Keratinocyte (primary cell): ENCODE results near the gene FAM120B. TPM values are rescaled to one million over a fixed set of nuclear protein-coding genes. Genes with fewer than 3 reads are reported as not detected.
A peak's percentile ranks its signal among the peaks of the same experiment; 100 is the strongest.

Experiments
- DNase-seq: peaks from one replicate; pipeline ENCODE4 v3.0.0-alpha.2; 2011; ENCODE audit warnings: low read depth, missing footprints, low spot score
- FAIRE-seq: peaks from 2 replicates; lab custom pipeline; 2011; peaks lifted over from hg19 to GRCh38; lab: Jason Lieb, UNC
- H2AFZ ChIP-seq: 2 replicates; pipeline ENCODE4 v1.6.0; 2012; ENCODE audit warnings: low read length, control low read depth, inconsistent platforms; ENCODE audit not compliant: control insufficient read depth
- H3K27ac ChIP-seq: 2 replicates; pipeline ENCODE4 v1.5.1; 2011; ENCODE audit warnings: low read length; ENCODE audit not compliant: control insufficient read depth, insufficient read depth
- H3K27me3 ChIP-seq: 3 replicates; pipeline ENCODE4 v1.6.0; 2011; ENCODE audit warnings: low read length; ENCODE audit not compliant: control insufficient read depth, insufficient read depth; ENCODE audit errors: extremely low read depth
- H3K36me3 ChIP-seq, 2 experiments: 2 replicates in 1 of 2; 3 replicates in 1 of 2; pipeline ENCODE4 v1.5.1; 2011; ENCODE audit warnings: low read length in 2 of 2, mild to moderate bottlenecking in 1 of 2; ENCODE audit not compliant: control insufficient read depth in 2 of 2, insufficient read depth in 2 of 2; ENCODE audit errors: extremely low read depth in 1 of 2
- H3K4me1 ChIP-seq: 3 replicates; pipeline ENCODE4 v1.5.1; 2011; ENCODE audit warnings: low read length; ENCODE audit not compliant: control insufficient read depth, insufficient read depth; ENCODE audit errors: extremely low read depth
- H3K4me2 ChIP-seq: 3 replicates; pipeline ENCODE4 v1.6.0; 2011; ENCODE audit warnings: low read depth, low read length; ENCODE audit not compliant: control insufficient read depth, insufficient read depth; ENCODE audit errors: extremely low read depth
- H3K4me3 ChIP-seq, 3 experiments: fragments of 200-600 bp in 1 of 3; sonication (generic) in 1 of 3; 2 replicates in 2 of 3; 3 replicates in 1 of 3; pipeline ENCODE4 v1.5.1; 2011 to 2016; ENCODE audit warnings: low read length in 3 of 3, mild to moderate bottlenecking in 3 of 3, control low read depth in 2 of 3, inconsistent platforms in 1 of 3, low read depth in 1 of 3, mixed read lengths in 1 of 3, mixed run types in 1 of 3, moderate library complexity in 1 of 3; ENCODE audit not compliant: control insufficient read depth in 2 of 3, insufficient read depth in 2 of 3; ENCODE audit errors: extremely low read depth in 1 of 3
- H3K79me2 ChIP-seq: 2 replicates; pipeline ENCODE4 v1.6.0; 2012; ENCODE audit warnings: low read length; ENCODE audit not compliant: control insufficient read depth, insufficient read depth
- H3K9ac ChIP-seq: 3 replicates; pipeline ENCODE4 v1.6.0; 2011; ENCODE audit warnings: low read length; ENCODE audit not compliant: control insufficient read depth, insufficient read depth; ENCODE audit errors: extremely low read depth
- H3K9me1 ChIP-seq: 3 replicates; pipeline ENCODE4 v1.6.0; 2011; ENCODE audit warnings: low read length; ENCODE audit not compliant: control insufficient read depth, insufficient read depth; ENCODE audit errors: extremely low read depth
- H3K9me3 ChIP-seq: 2 replicates; pipeline ENCODE4 v1.5.1; 2012; ENCODE audit warnings: low read depth, low read length; ENCODE audit not compliant: control insufficient read depth
- H4K20me1 ChIP-seq: 3 replicates; pipeline ENCODE4 v1.6.0; 2011; ENCODE audit warnings: low read length; ENCODE audit not compliant: control insufficient read depth, insufficient read depth; ENCODE audit errors: extremely low read depth
- EZH2 ChIP-seq: IDR thresholded peaks from one replicate; pipeline ENCODE4 v1.6.1; 2012; ENCODE audit warnings: inconsistent platforms, mild to moderate bottlenecking, low read length, moderate library complexity
- dilution Hi-C: fragments of 300-500 bp; cut with MboI; formaldehyde crosslinking; loops from one replicate; pipeline ENCODE4 v1.7.0; 2020; ENCODE audit warnings: low sequenced_read_pairs; ENCODE audit not compliant: extremely low pct_ligation_motif_present
- polyA plus RNA-seq, 5 experiments: library from polyadenylated mRNA; depleted of rRNA in 3 of 5; stranded (reverse) in 3 of 5; stranded (forward) in 1 of 5; unstranded in 1 of 5; fragments of >200 nt; gene quantifications; 1 replicate in 1 of 5; 2 replicates in 3 of 5; 3 replicates in 1 of 5; pipeline versions ENCODE4 v1.2.1 to v1.2.3, GENCODE V29; 2011 to 2012; ENCODE audit warnings: missing spikeins in 2 of 5, low read depth in 1 of 5, low replicate concordance in 1 of 5
- TF ChIP-seq, protein P1 (sequence below), 3 experiments: IDR thresholded peaks in 1 of 3; conservative IDR thresholded peaks in 1 of 3; optimal IDR thresholded peaks in 1 of 3; 2 replicates in 2 of 3; 3 replicates in 1 of 3; pipeline versions ENCODE3 to v1.5.1; 2011; ENCODE audit warnings: low read length in 3 of 3, mild to moderate bottlenecking in 3 of 3, moderate library complexity in 2 of 3, control low read depth in 1 of 3, inconsistent platforms in 1 of 3; ENCODE audit not compliant: insufficient read depth in 2 of 3; ENCODE audit errors: extremely low read depth in 1 of 3

FAM120B gene
- polyA plus RNA-seq, 1 donor (not counting 4 experiments of a cell fraction or from before 2014, with no cell fraction given), result 17.4 TPM

DNA sequence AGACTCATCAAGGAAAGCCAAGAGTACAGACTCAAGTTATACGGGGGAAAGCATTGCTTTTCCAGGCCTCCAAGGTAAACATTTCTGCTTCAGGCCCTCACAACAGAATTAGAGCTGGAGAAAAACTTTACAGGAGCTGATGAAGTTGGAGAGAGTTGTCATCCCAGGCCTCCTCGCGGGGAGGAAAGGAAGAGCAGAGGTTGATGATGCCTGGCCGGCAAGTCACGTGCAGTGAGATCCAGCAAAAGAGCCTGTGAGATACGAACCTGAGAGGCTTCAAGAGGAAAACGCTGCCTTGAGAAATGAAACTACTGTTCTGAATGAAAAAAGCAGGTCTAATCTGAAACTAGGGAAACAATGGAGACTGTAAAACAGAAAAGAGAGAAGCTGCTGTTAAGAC lies 122.9 kb downstream of the FAM120B start:
- Histone ChIP-seq H3K27me3 (no peaks in the 10 kb centered on the region), H3K79me2 (no peaks in the 10 kb centered on the region), H3K36me3 (no peaks in the 10 kb centered on the region), H4K20me1 (no peaks in the 10 kb centered on the region), H3K9ac (no peak overlapping the region), H3K9me3 (no peaks in the 10 kb centered on the region), H2AFZ (peak overlapping the region; percentile 69), H3K9me1 (no peaks in the 10 kb centered on the region), H3K4me3 (no peak overlapping the region), H3K27ac (no peak overlapping the region), H3K4me2 (no peak overlapping the region), H3K4me1 (no peaks in the 10 kb centered on the region)
- dilution Hi-C loops, result no loop called here
- TF ChIP-seq, protein P1, sequence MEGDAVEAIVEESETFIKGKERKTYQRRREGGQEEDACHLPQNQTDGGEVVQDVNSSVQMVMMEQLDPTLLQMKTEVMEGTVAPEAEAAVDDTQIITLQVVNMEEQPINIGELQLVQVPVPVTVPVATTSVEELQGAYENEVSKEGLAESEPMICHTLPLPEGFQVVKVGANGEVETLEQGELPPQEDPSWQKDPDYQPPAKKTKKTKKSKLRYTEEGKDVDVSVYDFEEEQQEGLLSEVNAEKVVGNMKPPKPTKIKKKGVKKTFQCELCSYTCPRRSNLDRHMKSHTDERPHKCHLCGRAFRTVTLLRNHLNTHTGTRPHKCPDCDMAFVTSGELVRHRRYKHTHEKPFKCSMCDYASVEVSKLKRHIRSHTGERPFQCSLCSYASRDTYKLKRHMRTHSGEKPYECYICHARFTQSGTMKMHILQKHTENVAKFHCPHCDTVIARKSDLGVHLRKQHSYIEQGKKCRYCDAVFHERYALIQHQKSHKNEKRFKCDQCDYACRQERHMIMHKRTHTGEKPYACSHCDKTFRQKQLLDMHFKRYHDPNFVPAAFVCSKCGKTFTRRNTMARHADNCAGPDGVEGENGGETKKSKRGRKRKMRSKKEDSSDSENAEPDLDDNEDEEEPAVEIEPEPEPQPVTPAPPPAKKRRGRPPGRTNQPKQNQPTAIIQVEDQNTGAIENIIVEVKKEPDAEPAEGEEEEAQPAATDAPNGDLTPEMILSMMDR (optimal IDR thresholded peaks at IDR 0.05 in 1 of 3, IDR thresholded peaks at IDR 0.05 in 1 of 3, conservative IDR thresholded peaks at IDR 0.05 in 1 of 3; ENCODE audit: extremely low read depth in 1 of 3, insufficient read depth in 2 of 3, low read length in 3 of 3), result no peak
- no peak for TF ChIP-seq EZH2
- DNase-seq (no peak), FAIRE-seq (no peak)

DNA sequence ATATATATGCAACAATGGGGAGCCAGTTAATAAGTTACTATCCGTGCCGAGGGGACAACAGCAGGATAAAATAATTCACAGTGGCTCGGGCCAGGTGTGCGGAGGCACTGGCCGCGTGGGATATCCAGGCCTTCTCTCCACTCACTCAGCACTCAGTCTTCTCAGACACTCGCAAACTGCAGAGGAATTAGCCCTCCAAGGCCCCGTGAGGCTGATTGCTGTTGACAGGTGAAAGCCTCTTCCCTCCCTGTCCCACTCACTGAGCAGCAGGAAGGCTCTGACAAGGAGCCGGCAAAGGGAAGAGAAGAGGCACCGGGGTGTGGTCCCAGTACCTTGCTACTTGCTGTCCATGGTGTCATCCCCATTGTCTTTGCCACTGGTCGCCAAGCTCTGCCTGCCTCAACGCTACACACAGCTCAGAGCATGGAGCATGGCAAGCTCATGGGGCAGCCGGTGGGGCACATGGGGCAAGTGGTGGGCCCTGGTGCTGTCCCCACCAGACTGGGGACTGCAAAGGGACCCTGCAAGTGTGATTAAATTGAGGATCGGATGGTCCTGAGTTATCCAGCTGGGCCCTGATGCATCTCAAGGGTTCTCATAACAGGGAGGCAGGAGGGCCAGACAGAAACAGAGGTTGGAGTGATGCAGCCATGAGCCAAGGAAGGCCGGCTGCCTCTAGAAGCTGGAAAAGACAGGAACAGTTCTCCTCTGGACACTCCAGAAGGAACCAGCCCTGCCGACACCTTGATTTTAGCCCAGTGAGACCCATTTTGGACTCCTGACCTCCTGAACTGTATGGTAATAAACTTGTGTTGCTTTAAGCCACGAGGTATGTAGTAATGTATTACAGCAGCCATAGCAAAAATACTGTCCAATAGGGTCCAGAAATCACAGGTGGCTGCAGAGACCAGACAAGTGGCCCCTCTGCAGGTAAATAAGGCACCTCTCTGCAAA lies 126.9 kb downstream of the FAM120B start:
- Histone ChIP-seq H4K20me1 (no peaks in the 10 kb centered on the region), H3K4me1 (peaks cover 10% of the 10 kb centered on the region), H2AFZ (no peak overlapping the region), H3K79me2 (no peaks in the 10 kb centered on the region), H3K9me3 (no peaks in the 10 kb centered on the region), H3K9me1 (no peaks in the 10 kb centered on the region), H3K27ac (no peak overlapping the region), H3K27me3 (no peaks in the 10 kb centered on the region), H3K9ac (no peak overlapping the region), H3K4me3 (no peak overlapping the region), H3K36me3 (no peaks in the 10 kb centered on the region), H3K4me2 (no peak overlapping the region)
- FAIRE-seq (no peak), DNase-seq (no peak)
- dilution Hi-C loops, result no loop called here
- TF ChIP-seq EZH2, result no peak
- TF ChIP-seq, protein P1 (optimal IDR thresholded peaks at IDR 0.05 in 1 of 3, IDR thresholded peaks at IDR 0.05 in 1 of 3, conservative IDR thresholded peaks at IDR 0.05 in 1 of 3; ENCODE audit: extremely low read depth in 1 of 3, insufficient read depth in 2 of 3, low read length in 3 of 3), result no peak
